SKM-1 (cell line): ENCODE results near the gene SLC25A51.

Experiments
- DNase-seq: peaks from one replicate; lab custom pipeline; 2025; ENCODE audit not compliant: unreplicated experiment; lab: John Stamatoyannopoulos, UW

The SLC25A51 gene

GRCh38 chr9:37938121-37938891, 34.4 kb upstream of the SLC25A51 start:
- no peak for DNase-seq

- DNase-seq, result no peak
Observed at GRCh38 chr9:37937366-37937765, 33.4 kb upstream of the SLC25A51 start.

GRCh38 chr9:37936965-37937364, 33.0 kb upstream of the SLC25A51 start:
- DNase-seq, result no peak

GRCh38 chr9:37936376-37936775, 32.4 kb upstream of the SLC25A51 start:
- no peak for DNase-seq

GRCh38 chr9:37935096-37935495, 31.2 kb upstream of the SLC25A51 start:
- no peak for DNase-seq

- no peak for DNase-seq
Observed at GRCh38 chr9:37931592-37931991, 27.7 kb upstream of the SLC25A51 start.

GRCh38 chr9:37929441-37929895, 25.5 kb upstream of the SLC25A51 start:
- DNase-seq, result no peak

GRCh38 chr9:37928552-37929430, 24.9 kb upstream of the SLC25A51 start:
- DNase-seq, result no peak

- no peak for DNase-seq
Observed at GRCh38 chr9:37927601-37928551, 23.9 kb upstream of the SLC25A51 start.

GRCh38 chr9:37927132-37927531, 23.2 kb upstream of the SLC25A51 start:
- no peak for DNase-seq

- DNase-seq, result no peak
Observed at GRCh38 chr9:37926737-37927118, 22.8 kb upstream of the SLC25A51 start.

- DNase-seq, result peak; percentile 22
Observed at GRCh38 chr9:37925786-37926736, 22.1 kb upstream of the SLC25A51 start.

- no peak for DNase-seq
Observed at GRCh38 chr9:37925006-37925405, 21.1 kb upstream of the SLC25A51 start.

- no peak for DNase-seq
Observed at GRCh38 chr9:37924538-37924937, 20.6 kb upstream of the SLC25A51 start.

GRCh38 chr9:37923796-37924427, 20.0 kb upstream of the SLC25A51 start:
- no peak for DNase-seq

GRCh38 chr9:37923118-37923795, 19.3 kb upstream of the SLC25A51 start:
- no peak for DNase-seq

- no peak for DNase-seq
Observed at GRCh38 chr9:37922363-37923117, 18.6 kb upstream of the SLC25A51 start.
